ENCODE results near the gene CDH4.

DNA sequence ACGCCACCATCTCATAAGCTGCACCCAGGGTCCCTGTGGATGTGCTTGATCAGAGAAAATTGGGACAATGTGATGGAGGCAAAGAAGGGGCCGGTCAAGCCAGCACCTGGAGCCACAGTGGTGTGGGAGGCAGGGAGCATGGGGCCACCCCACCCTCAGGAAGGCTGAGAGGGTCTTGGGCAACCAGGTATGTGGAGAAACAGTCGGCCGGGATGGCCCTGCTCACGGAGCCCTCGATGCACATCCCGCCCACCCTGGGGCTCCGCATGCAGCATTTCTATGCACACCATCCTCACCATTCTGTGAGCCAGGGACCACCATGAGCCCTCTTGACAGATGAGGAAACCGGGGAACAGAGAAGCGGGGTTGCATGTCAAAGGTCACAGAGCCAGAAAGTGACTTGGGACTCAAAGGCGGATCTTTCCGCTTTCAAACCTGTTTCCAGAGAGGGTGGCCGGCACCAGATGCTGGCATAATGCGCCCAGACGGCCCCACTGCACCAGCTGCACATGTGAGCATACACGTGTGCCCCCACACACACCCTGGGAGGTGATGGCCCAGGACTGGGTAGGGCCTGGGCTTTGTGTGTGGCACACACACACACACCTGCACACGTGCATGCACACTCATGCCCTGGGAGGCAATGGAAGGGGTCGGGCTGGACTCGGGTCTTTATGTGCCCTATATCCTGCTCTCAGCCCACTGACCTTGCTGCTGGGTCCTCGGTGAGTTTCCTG is 415.2 kb downstream of the CDH4 start:
- TF ChIP-seq, protein P1, sequence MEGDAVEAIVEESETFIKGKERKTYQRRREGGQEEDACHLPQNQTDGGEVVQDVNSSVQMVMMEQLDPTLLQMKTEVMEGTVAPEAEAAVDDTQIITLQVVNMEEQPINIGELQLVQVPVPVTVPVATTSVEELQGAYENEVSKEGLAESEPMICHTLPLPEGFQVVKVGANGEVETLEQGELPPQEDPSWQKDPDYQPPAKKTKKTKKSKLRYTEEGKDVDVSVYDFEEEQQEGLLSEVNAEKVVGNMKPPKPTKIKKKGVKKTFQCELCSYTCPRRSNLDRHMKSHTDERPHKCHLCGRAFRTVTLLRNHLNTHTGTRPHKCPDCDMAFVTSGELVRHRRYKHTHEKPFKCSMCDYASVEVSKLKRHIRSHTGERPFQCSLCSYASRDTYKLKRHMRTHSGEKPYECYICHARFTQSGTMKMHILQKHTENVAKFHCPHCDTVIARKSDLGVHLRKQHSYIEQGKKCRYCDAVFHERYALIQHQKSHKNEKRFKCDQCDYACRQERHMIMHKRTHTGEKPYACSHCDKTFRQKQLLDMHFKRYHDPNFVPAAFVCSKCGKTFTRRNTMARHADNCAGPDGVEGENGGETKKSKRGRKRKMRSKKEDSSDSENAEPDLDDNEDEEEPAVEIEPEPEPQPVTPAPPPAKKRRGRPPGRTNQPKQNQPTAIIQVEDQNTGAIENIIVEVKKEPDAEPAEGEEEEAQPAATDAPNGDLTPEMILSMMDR (conservative IDR thresholded peaks at IDR 0.05; ENCODE audit: low read depth, low read length) = no peak
- TF ChIP-seq, protein P2, sequence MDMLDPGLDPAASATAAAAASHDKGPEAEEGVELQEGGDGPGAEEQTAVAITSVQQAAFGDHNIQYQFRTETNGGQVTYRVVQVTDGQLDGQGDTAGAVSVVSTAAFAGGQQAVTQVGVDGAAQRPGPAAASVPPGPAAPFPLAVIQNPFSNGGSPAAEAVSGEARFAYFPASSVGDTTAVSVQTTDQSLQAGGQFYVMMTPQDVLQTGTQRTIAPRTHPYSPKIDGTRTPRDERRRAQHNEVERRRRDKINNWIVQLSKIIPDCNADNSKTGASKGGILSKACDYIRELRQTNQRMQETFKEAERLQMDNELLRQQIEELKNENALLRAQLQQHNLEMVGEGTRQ (IDR thresholded peaks at IDR 0.05; ENCODE audit: low read depth, low read length) = no peak
- TF ChIP-seq RAD21 (IDR thresholded peaks at IDR 0.05; ENCODE audit: low read length) (no peak), POLR2A (IDR thresholded peaks at IDR 0.05; ENCODE audit: low read depth, low read length) (no peak), BHLHE40 (IDR thresholded peaks at IDR 0.05; ENCODE audit: low read depth, low read length) (no peak), FOS (IDR thresholded peaks at IDR 0.05; ENCODE audit: low read depth, low read length) (no peak), MXI1 (IDR thresholded peaks at IDR 0.05; ENCODE audit: borderline replicate concordance, low read depth, low read length) (no peak), MAZ (IDR thresholded peaks at IDR 0.05; ENCODE audit: borderline replicate concordance, low read depth, low read length) (no peak)

All from IMR-90 (cell line).